Measurements from ENCODE around the gene SOS2. TPM values are rescaled to one million over a fixed set of nuclear protein-coding genes. Genes with fewer than 3 reads are reported as not detected.

Gene SOS2
- total and polyA plus RNA-seq, 2 experiments from 2014 or later = 2.6 to 13.7 TPM

DNA sequence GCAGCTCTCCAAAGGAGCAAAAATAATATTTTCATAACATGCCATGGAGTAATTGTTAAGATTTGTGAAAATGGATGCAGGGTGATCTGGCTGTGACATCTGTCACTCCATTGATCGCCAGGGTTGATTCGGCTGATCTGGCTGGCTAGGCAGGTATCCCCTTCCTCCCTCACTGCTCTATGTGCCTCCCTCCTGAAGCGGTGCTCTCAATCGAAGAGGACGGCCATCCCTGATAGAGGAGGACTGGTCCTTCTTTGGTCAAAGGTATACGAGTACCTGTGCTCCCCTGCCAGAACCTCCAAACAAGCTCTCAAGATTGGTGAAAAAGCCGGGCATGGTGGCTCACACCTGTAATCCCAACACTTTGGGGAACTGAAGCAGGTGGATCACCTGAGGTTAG is 162.9 kb downstream of the SOS2 start:
- H3F3A ChIP-seq (ENCODE audit: insufficient read depth) = no peaks in the 10 kb centered on the region
- peaks cover 8% of the 10 kb centered on the region for H3K4me1 ChIP-seq (ENCODE audit: insufficient read depth)
- H3K27me3 ChIP-seq (replicated peaks; ENCODE audit: insufficient read depth) = no peaks in the 10 kb centered on the region
- no peaks in the 10 kb centered on the region for H3K9me3 ChIP-seq (ENCODE audit: low read depth)
- H3K36me3 ChIP-seq (ENCODE audit: low read depth) = no peaks in the 10 kb centered on the region
- H3K4me3 ChIP-seq = no peak overlapping the region
- no peak overlapping the region for H3K27ac ChIP-seq
- no peak for TF ChIP-seq EZH2phosphoT487 (IDR thresholded peaks at IDR 0.05; ENCODE audit: insufficient read depth, low read depth)
- no peak for TF ChIP-seq EZH2 (IDR thresholded peaks at IDR 0.05; ENCODE audit: insufficient read depth, poor library complexity, severe bottlenecking)
- in situ Hi-C loops (cut with MboI) = no loop called here
- H2AFZ ChIP-seq = no peak overlapping the region
- no peaks in the 10 kb centered on the region for H3K79me2 ChIP-seq (ENCODE audit: insufficient read depth)
- no peak overlapping the region for H3K9ac ChIP-seq
- H3K4me2 ChIP-seq (ENCODE audit: unreplicated experiment) = no peak overlapping the region
- WGBS, 2 experiments (ENCODE audit: low coverage in 1 of 2, low lambda C conversion rate in 2 of 2, missing lambda C conversion rate in 2 of 2) = 90 to 91% methylated on average over 7 of the region's 7 CpGs
- DNase-seq = no peak
- no peaks in the 10 kb centered on the region for H4K20me1 ChIP-seq (ENCODE audit: insufficient read depth)
- no peaks in the 10 kb centered on the region for H3K9me2 ChIP-seq (ENCODE audit: insufficient read depth)

DNA sequence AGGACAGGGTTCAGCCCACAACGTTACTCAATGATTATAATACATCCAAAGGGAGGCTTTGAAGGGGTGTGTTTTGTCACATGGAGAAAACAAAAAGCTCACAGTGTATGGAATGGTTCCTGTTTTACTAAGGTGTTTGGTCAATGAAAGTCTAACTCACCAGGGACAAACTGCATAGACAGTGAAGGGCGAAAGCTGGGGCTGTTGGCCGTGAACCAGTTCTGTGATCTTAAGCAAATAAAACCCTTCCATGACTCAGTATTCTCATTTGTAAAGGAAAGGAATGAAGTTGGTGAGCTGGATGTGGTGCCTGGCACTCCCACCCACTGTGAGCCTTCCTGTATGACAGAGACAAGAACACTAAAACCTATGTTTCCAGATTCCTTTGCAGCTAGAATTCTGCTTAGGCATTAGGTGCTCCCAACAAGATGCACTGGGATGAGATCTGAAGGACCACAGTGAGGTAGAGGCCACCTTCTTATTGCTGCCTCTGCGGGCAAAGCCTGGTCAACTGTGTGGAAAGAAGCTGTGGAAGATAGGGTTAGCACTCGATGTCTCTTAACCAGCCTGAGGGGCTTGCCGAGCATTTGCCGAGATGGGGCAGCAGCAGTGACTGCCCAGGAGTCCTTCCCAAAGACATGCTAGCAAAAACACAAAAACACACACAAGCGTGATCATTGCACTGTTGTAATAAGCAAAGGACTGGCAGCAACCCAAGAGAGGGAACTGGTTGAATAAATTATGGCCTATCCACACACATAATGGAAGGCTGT is 163.5 kb downstream of the SOS2 start:
- Histone ChIP-seq H3K27me3 (replicated peaks; ENCODE audit: insufficient read depth) (no peaks in the 10 kb centered on the region), H2AFZ (no peak overlapping the region), H4K20me1 (ENCODE audit: insufficient read depth) (no peaks in the 10 kb centered on the region), H3K9me3 (ENCODE audit: low read depth) (no peaks in the 10 kb centered on the region), H3K36me3 (ENCODE audit: low read depth) (no peaks in the 10 kb centered on the region), H3K4me3 (no peak overlapping the region), H3K4me1 (ENCODE audit: insufficient read depth) (peaks cover 12% of the 10 kb centered on the region), H3F3A (ENCODE audit: insufficient read depth) (peaks cover 3% of the 10 kb centered on the region; the same call in 1 of the 2 replicates), H3K4me2 (ENCODE audit: unreplicated experiment) (peak overlapping the region; percentile 9), H3K79me2 (ENCODE audit: insufficient read depth) (no peaks in the 10 kb centered on the region), H3K27ac (no peak overlapping the region), H3K9me2 (ENCODE audit: insufficient read depth) (no peaks in the 10 kb centered on the region), H3K9ac (no peak overlapping the region)
- TF ChIP-seq EZH2 (IDR thresholded peaks at IDR 0.05; ENCODE audit: insufficient read depth, poor library complexity, severe bottlenecking) = no peak
- no peak for TF ChIP-seq EZH2phosphoT487 (IDR thresholded peaks at IDR 0.05; ENCODE audit: insufficient read depth, low read depth)
- peak; percentile 77 for DNase-seq
- 82 to 88% methylated on average over 8 of the region's 8 CpGs for WGBS, 2 experiments (ENCODE audit: low coverage in 1 of 2, low lambda C conversion rate in 2 of 2, missing lambda C conversion rate in 2 of 2)
- in situ Hi-C loops (cut with MboI) = no loop called here

Small RNA genes lying within 50 kb of the gene (small RNA-seq; reads per million reads assigned to genes)
- not detected for gene RF00019 (ENCODE audit: low read depth, low replicate concordance)

Other genes starting within 250 kb of the SOS2 start
- 7.5 and 8.2 TPM in 2 replicates for gene VCPKMT, start 115.0 kb downstream of the SOS2 start, total RNA-seq (2014; rRNA removed; shearing (Covaris generic))
- 7.7 and 9.4 TPM in 2 replicates for gene VCPKMT, start 115.0 kb downstream of the SOS2 start, polyA plus RNA-seq (2016; fragmentation: Nextera tagmentation; extraction: Ambion mirVana)
- gene L2HGDH, start 80.7 kb upstream of the SOS2 start, total RNA-seq (2014; rRNA removed; shearing (Covaris generic)) = 1.3 and 2.6 TPM in 2 replicates
- gene L2HGDH, start 80.7 kb upstream of the SOS2 start, polyA plus RNA-seq (2016; fragmentation: Nextera tagmentation; extraction: Ambion mirVana) = 1.8 and 2.0 TPM in 2 replicates
- 4.4 and 7.8 TPM in 2 replicates for gene DMAC2L, start 80.7 kb upstream of the SOS2 start, total RNA-seq (2014; rRNA removed; shearing (Covaris generic))
- 12.3 and 15.9 TPM in 2 replicates for gene DMAC2L, start 80.7 kb upstream of the SOS2 start, polyA plus RNA-seq (2016; fragmentation: Nextera tagmentation; extraction: Ambion mirVana)
- gene CDKL1, start 165.3 kb upstream of the SOS2 start, total RNA-seq (2014; rRNA removed; shearing (Covaris generic)) = 1.1 and 5.0 TPM in 2 replicates
- 2.2 and 2.9 TPM in 2 replicates for gene CDKL1, start 165.3 kb upstream of the SOS2 start, polyA plus RNA-seq (2016; fragmentation: Nextera tagmentation; extraction: Ambion mirVana)